HAP-1 (cell line): Measurements from ENCODE around the gene RNF128.
"Not testable (repeated sequence)": the region's sequence is repeated elsewhere in the genome, so short reads cannot be mapped to it uniquely, and the experiment has no call there.

Experiments used
- DNase-seq, 2 experiments: peaks; one replicate each; pipeline ENCODE4 v3.0.0-alpha.2; 2016 to 2020; ENCODE audit warnings: low spot score in 2 of 2
- H3K27me3 ChIP-seq: fragments of 250-450 bp; sonication (Bioruptor Pico); 2 replicates; pipeline ENCODE4 v1.5.1; 2020; ENCODE audit warnings: low read depth, mild to moderate bottlenecking, moderate library complexity
- H3K36me3 ChIP-seq: fragments of 250-450 bp; sonication (Bioruptor Pico); replicated peaks from 2 replicates; pipeline ENCODE4 v1.5.1; 2020; ENCODE audit warnings: mild to moderate bottlenecking
- H3K4me1 ChIP-seq: fragments of 250-450 bp; sonication (Bioruptor Pico); 2 replicates; pipeline ENCODE4 v1.5.1; 2020; ENCODE audit warnings: mild to moderate bottlenecking
- H3K4me3 ChIP-seq: fragments of 250-450 bp; sonication (Bioruptor Pico); 2 replicates; pipeline ENCODE4 v1.5.1; 2020; ENCODE audit warnings: mild to moderate bottlenecking, moderate library complexity
- H3K9me3 ChIP-seq: fragments of 250-450 bp; sonication (Bioruptor Pico); 2 replicates; pipeline ENCODE4 v1.5.1; 2020; ENCODE audit warnings: mild to moderate bottlenecking, moderate library complexity
- in situ Hi-C: fragments of 300-500 bp; cut with MboI; formaldehyde crosslinking; loops from 3 replicates; pipeline ENCODE4 v1.14.3; 2020; ENCODE audit warnings: low sequenced_read_pairs, inconsistent platforms, mixed read lengths

Gene RNF128

GRCh38 chrX:106780264-106780663, 53.8 kb downstream of the RNF128 start:
- Histone ChIP-seq H3K9me3 (no peaks in the 10 kb centered on the region), H3K27me3 (peaks cover 6% of the 10 kb centered on the region; the same call in 1 of the 2 replicates), H3K36me3 (no peaks in the 10 kb centered on the region), H3K4me1 (peaks cover 10% of the 10 kb centered on the region), H3K4me3 (no peak overlapping the region)
- in situ Hi-C loops: loop anchor here (25.0 kb wide), 1 partner anchor 293 kb away; no protein-coding TSS in a partner anchor
- no peak for DNase-seq

- no peak overlapping the region for H3K4me3 ChIP-seq
- DNase-seq: no peak
- H3K27me3 ChIP-seq: peaks cover 4% of the 10 kb centered on the region; the same call in 1 of the 2 replicates
- H3K9me3 ChIP-seq: no peaks in the 10 kb centered on the region
- H3K36me3 ChIP-seq: no peaks in the 10 kb centered on the region
- H3K4me1 ChIP-seq: peaks cover 10% of the 10 kb centered on the region
- in situ Hi-C loops: loop anchor here (25.0 kb wide), 1 partner anchor 294 kb away; no protein-coding TSS in a partner anchor
Observed at GRCh38 chrX:106780664-106781377, 54.3 kb downstream of the RNF128 start.

GRCh38 chrX:106783716-106784115, 57.2 kb downstream of the RNF128 start:
- H3K36me3 ChIP-seq: no peaks in the 10 kb centered on the region
- no peak overlapping the region for H3K4me3 ChIP-seq
- peaks cover 10% of the 10 kb centered on the region for H3K4me1 ChIP-seq
- in situ Hi-C loops: loop anchor here (25.0 kb wide), 1 partner anchor 296 kb away; no protein-coding TSS in a partner anchor
- DNase-seq: peak; percentile 74 to 85
- H3K9me3 ChIP-seq: no peaks in the 10 kb centered on the region
- no peaks in the 10 kb centered on the region for H3K27me3 ChIP-seq

GRCh38 chrX:106791495-106791894, 65.0 kb downstream of the RNF128 start:
- no peaks in the 10 kb centered on the region for H3K9me3 ChIP-seq
- no peak overlapping the region for H3K4me3 ChIP-seq
- H3K27me3 ChIP-seq: no peaks in the 10 kb centered on the region
- no peaks in the 10 kb centered on the region for H3K4me1 ChIP-seq
- in situ Hi-C loops: loop anchor here (25.0 kb wide), 1 partner anchor 304 kb away; no protein-coding TSS in a partner anchor
- H3K36me3 ChIP-seq: no peaks in the 10 kb centered on the region
- DNase-seq: no peak

GRCh38 chrX:106802063-106802387, 75.5 kb downstream of the RNF128 start:
- Histone ChIP-seq H3K4me1 (peaks cover 4% of the 10 kb centered on the region; the same call in 1 of the 2 replicates), H3K36me3 (no peaks in the 10 kb centered on the region), H3K4me3 (peak overlapping the region; percentile 55), H3K9me3 (no peaks in the 10 kb centered on the region), H3K27me3 (peaks cover 6% of the 10 kb centered on the region)
- peak; percentile 23 to 47 for DNase-seq
- in situ Hi-C loops: no loop called here

GRCh38 chrX:106802388-106803275, 76.1 kb downstream of the RNF128 start, which contains the start of gene TBC1D8B:
Gene TBC1D8B (plus strand): TSS chrX:106802673. CDS start chrX:106802854, 181 bp downstream.
- no peaks in the 10 kb centered on the region for H3K36me3 ChIP-seq
- H3K27me3 ChIP-seq: peaks cover 6% of the 10 kb centered on the region
- no peaks in the 10 kb centered on the region for H3K9me3 ChIP-seq
- in situ Hi-C loops: no loop called here
- H3K4me3 ChIP-seq: peak within 1 kb of the TSS; percentile 55
- peaks cover 4% of the 10 kb centered on the region; the same call in 1 of the 2 replicates for H3K4me1 ChIP-seq
- DNase-seq: peak; percentile 90 to 97

- no peaks in the 10 kb centered on the region for H3K27me3 ChIP-seq
- no peaks in the 10 kb centered on the region for H3K4me1 ChIP-seq
- no peak overlapping the region for H3K4me3 ChIP-seq
- H3K9me3 ChIP-seq: no peaks in the 10 kb centered on the region
- in situ Hi-C loops: no loop called here
- DNase-seq: no peak
- H3K36me3 ChIP-seq: no peaks in the 10 kb centered on the region
Observed at GRCh38 chrX:106811131-106811910, 84.8 kb downstream of the RNF128 start.

GRCh38 chrX:106812930-106813329, 86.4 kb downstream of the RNF128 start:
- H3K4me3 ChIP-seq, H3K27me3 ChIP-seq, DNase-seq, in situ Hi-C loops, H3K36me3 ChIP-seq, H3K4me1 ChIP-seq, H3K9me3 ChIP-seq: not testable (repeated sequence)

- H3K4me1 ChIP-seq, DNase-seq, in situ Hi-C loops, H3K9me3 ChIP-seq, H3K4me3 ChIP-seq, H3K36me3 ChIP-seq, H3K27me3 ChIP-seq: not testable (repeated sequence)
Observed at GRCh38 chrX:106814093-106814492, 87.6 kb downstream of the RNF128 start.
